ENCODE data around the gene RILP.

RILP gene

GRCh38 chr17:1646199-1646875 lies 3.3 kb downstream of the RILP start:
- no peak for DNase-seq

GRCh38 chr17:1645207-1646171 lies 4.2 kb downstream of the RILP start, which contains the start of gene SCARF1:
SCARF1 (minus strand) TSS chr17:1645732; CDS start chr17:1645697, 35 bp downstream.
- no peak for DNase-seq

DNA sequence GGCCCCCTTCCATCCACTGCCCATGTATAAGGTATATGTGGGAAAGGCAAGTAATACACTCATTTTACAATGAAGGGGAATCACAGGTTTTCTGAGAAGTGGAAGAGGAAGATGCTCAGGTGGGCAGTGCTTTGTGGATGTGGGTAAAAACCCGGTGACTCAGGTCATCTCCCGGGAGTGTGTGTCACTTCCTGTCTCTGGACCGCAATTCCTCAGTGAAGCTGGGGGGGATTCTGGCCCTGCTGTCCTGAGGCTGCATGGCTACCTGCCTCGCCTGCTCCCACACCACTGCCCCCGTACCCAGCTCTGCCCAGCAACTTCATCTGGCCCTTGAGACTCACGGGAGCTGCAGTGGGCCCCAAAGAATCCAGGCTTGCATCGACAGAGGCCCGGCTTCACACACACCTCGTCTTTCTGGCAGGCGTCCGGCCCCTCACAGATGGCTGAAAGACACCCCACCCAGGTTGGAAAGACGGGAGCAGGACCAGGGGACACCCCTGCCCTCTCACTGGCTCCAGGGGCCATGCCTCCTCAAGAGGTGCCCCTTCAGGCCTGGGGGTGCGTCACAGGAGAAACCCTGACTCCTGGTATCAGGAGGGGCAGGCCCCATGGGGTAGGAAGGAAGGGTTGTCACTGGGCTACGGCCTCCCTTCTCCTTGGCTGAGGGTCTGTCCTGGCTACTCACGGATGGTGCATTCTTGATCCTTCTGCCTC lies 5.0 kb downstream of the RILP start:
- DNase-seq, result no peak

DNA sequence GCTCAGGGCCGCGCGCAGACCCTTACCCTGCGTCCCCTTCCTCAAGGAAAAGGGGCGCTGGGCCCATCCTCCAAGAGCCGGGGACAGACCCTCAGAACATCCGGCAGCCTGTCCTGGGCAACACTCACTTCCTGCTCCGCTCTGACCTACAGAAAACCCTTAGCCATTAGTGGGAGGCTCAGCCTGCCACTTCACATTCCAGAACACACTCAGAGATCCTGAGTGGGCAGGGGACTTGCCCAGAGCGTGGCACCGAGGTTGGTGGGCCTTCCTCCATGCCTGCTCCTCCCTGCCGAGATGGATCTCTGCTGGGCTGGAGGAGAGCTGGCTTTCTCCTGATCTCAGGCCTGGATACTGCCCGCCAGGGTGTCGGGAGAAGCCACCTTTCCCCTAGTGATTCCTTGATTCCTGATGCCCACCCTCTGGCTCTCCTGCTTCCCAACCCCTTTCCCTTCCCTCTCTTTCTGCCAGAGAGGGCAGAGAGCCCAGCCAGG lies 5.6 kb downstream of the RILP start:
- DNase-seq, result no peak

- peak; percentile 14 for DNase-seq
Measured at GRCh38 chr17:1643293-1643998, 6.2 kb downstream of the RILP start.

DNA sequence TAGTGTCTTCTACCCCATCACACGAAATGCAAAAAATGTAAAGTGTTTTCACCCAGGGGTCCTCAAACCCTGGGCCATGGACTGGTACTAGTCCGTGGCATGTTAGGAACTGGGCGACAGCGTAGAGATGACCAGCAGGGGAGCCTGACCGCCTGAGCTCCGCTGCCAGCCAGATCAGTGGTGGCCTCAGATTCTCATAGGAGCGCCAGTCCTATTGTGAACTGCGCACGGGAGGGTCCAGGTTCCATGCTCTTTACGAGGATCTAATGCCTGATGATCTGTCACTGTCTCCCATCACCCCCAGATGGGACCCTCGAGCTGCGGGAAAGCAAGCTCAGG lies 8.6 kb downstream of the RILP start:
- no peak for DNase-seq

DNA sequence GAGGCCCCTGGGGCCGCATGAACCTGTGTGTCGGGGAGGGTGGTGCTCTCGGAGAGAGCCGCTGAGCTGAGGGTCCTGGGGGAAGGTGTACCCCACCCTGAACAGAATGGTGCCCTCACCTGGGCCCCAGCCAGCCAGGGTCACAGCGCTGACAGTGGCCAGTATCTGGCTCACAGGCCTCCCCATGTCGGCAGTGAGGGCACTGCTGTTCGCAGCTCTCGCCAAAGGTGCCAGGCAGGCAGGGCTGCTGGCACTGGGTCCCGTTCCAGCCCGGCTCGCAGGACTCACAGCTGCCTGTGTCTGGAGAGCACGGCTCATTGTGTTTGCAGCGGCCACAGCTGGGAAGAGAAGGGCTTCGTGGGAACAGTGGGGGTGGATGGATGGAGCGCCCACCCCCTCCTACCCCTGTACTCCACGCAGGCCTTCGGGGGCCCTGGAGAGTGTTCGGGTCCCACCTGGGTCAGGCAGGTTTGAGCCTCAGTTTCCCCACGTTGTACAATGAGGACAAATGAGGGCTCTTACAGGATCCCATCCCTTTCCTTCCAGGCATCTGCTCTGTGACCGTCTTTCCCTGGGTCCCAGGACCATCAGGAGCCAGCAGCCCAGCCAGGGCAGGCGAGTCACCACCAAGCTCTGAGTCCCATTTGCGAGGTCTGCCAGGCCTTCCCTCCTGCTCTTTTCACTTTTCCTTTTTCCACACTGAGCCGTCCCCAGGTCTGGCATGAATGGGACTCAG lies 9.2 kb downstream of the RILP start:
- DNase-seq, result no peak

DNA sequence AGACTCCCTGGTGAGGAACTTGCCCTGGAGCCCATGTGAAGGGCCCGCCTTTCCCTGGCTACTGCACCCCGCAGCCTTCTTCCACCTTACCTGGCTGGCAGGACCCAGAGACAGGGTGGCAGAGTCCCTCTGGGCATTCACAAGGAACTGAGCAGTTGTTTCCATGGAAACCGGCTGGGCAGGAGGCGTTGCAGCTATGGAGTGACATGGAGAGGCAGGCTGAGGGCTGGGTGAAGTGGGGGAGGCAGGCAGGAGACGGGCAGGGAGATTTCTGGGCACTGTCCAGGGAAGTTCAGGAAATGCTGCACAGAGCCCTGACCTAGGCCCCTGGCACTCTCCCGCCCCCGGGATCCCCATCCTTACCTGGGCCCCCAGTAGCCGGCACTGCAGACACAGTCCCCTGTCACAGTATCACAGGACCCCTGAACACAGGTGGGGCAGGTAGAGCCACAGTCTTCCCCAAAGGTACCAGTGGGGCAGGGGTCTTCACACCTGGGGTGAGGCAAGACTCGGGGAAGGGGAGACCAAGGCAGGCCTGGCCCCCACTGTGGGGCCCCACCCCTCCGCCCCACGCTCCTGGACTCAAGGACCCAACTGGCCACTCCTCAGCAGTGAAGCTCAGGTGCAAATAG lies 10.0 kb downstream of the RILP start:
- no peak for DNase-seq

DNA sequence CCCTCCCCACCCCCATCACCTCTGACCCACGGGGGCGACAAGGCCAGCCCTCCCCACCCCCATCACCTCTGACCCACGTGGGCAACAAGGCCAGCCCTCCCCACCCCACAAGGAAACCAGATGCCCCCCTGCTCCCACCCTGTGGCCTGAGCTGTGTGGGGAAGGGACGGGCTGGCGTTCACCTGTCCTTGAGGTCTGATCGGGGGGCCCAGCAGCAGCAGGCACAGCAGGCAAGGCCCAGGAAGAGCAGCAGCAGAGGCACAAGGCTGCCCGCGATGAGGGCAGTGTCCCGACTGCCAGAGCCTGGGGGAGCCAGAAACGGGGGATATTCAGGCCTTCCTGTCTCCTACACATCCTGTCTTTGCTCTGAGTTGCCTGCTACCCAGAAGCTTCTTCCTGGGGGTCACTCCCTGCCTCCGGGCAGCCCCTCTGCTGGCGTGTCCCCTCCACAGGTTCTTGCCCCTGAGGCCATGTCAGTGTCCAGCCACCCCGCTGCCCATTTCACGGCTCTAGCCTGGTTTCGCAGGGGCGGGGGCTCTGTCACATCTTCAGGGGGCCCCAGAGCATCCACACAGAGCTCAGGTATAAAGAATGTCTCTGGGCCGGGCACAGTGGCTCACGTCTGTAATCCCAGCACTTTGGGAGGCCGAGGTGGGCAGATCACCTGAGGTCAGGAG lies 10.9 kb downstream of the RILP start:
- no peak for DNase-seq

- DNase-seq, result no peak
Measured at GRCh38 chr17:1638171-1638590, 11.5 kb downstream of the RILP start.

- no peak for DNase-seq
Measured at GRCh38 chr17:1636732-1637285, 12.9 kb downstream of the RILP start.

DNA sequence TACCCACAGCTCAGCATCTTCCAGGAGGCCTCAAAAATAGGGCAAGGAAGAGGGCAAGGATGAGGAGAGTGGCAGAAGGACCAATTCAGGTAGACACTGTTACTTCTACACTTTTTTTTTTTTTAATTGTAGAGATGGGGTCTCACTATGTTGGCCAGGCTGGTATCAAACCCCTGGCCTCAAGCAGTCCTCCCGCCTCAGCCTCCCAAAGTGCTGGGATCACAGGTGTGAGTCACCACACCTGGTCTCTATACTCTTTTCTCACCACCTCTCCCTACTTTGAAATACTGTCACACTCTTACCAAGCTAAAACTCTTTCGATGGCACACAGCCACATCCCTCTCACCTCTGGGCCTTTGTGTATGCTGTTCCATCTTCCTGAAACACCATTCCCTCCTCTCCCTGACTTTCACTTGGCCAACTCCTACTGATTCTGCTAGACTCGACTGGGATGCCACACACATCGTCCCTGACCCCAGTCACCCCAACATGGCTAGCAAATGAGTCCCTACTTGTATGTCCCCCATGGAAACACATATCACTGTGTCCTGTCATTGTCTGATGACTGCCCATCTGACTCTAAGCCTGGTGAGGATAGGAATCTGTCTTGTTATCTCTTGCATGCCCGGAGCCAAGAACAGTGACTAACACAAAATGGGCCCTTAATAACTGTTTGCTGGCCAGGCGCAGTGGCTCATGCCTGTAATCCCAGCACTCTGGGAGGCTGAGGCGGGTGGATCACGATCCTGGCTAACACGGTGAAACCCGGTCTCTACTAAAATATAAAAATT lies 13.8 kb downstream of the RILP start:
- DNase-seq, result no peak

GRCh38 chr17:1634841-1635650 lies 14.6 kb downstream of the RILP start:
- DNase-seq, result no peak

DNA sequence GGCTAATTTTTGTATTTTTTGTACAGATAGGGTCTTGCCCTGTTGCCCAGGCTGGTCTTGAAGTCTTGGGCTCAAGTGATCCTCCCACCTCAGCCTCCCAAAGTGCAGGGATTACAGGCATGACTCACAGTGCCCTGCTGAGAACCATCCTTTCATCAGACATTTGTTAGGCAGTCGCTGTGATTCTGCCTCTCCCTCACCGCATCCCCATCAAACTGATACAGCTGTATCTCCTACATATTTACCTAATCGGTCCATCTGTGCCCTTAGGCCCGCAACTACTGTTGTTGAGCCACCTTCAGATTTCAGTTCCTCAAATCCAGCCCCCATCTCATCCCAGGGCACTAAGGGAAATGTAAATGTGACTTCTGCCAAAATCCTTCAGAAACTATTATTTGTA lies 19.0 kb downstream of the RILP start:
- DNase-seq, result no peak

DNA sequence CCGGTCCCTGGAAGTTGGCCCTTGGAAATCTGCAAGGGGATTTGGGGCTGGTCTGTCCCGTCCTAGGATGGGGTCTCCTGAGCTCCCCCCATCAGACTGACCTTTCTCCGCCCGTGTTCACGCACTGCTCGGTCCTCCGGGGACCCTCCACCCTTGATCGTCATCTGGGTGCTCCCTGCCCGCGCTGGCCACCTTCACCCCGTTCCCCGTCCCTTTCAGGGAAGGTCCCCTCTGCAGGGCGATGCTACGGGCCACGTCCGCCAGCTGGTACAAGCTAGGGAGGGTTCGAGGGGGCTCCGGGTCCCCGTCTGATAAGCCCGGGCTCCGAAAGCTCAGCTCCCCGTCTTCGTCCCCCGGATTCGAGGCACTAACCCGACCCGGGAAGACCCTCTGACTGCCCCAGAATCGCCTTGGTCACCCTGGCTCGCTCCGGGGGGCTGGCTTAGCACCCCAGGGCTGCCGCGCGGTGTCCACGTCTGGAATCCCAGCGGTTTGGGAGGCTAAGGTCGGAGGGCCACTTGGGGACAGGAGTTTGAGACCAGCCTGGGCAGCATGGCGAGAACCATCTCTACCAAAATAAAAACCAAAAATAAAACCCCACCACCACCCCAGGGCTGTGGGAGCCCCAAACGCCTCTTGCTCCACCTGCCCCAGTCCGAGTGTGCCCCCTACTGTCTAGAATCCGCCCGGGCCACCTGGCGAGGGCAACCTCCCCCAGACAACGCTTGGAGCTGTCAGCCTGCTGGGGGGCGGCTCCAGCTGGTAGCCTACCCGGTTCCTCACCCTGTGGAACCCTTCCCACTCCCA lies 20.0 kb downstream of the RILP start:
- no peak for DNase-seq

- DNase-seq, result peak; percentile 85
Measured at GRCh38 chr17:1628856-1629503, 20.7 kb downstream of the RILP start.

All from NCI-H526 treated with DMSO at 0.1 percent for 48 hours (cell line).